ENCODE measurements around the gene MIR17HG. TPM values are rescaled to one million over a fixed set of nuclear protein-coding genes. Genes with fewer than 3 reads are reported as not detected.
A peak's percentile ranks its signal among the peaks of the same experiment; 100 is the strongest.

Gene MIR17HG
- total RNA-seq, 1 donor from 2014 or later = 0.82 TPM

GRCh38 chr13:91368676-91369440 is 21.4 kb downstream of the MIR17HG start:
- no peaks in the 10 kb centered on the region for H3K9me3 Mint-ChIP-seq (ENCODE audit: low read depth)
- DNase-seq (ENCODE audit: low spot score) = no peak
- no peak for TF ChIP-seq CTCF (IDR thresholded peaks at IDR 0.05)
- H3K36me3 Mint-ChIP-seq (ENCODE audit: low read depth) = no peaks in the 10 kb centered on the region
- H3K4me1 Mint-ChIP-seq (ENCODE audit: low read depth) = peaks cover 14% of the 10 kb centered on the region
- H3K4me3 Mint-ChIP-seq (ENCODE audit: unreplicated experiment) = no peak overlapping the region
- no peak overlapping the region for H3K27ac Mint-ChIP-seq (ENCODE audit: unreplicated experiment)
- no peaks in the 10 kb centered on the region for H3K27me3 Mint-ChIP-seq (ENCODE audit: low read depth)

- no peaks in the 10 kb centered on the region for H3K36me3 Mint-ChIP-seq (ENCODE audit: low read depth)
- H3K4me1 Mint-ChIP-seq (ENCODE audit: low read depth) = peaks cover 14% of the 10 kb centered on the region
- no peak for DNase-seq (ENCODE audit: low spot score)
- H3K4me3 Mint-ChIP-seq (ENCODE audit: unreplicated experiment) = no peak overlapping the region
- TF ChIP-seq CTCF (IDR thresholded peaks at IDR 0.05) = no peak
- no peak overlapping the region for H3K27ac Mint-ChIP-seq (ENCODE audit: unreplicated experiment)
- no peaks in the 10 kb centered on the region for H3K27me3 Mint-ChIP-seq (ENCODE audit: low read depth)
- no peaks in the 10 kb centered on the region for H3K9me3 Mint-ChIP-seq (ENCODE audit: low read depth)
Observed at GRCh38 chr13:91369441-91369831, 21.9 kb downstream of the MIR17HG start.

GRCh38 chr13:91370501-91370900 is 23.0 kb downstream of the MIR17HG start:
- H3K9me3 Mint-ChIP-seq (ENCODE audit: low read depth) = no peaks in the 10 kb centered on the region
- H3K27me3 Mint-ChIP-seq (ENCODE audit: low read depth) = no peaks in the 10 kb centered on the region
- TF ChIP-seq CTCF (IDR thresholded peaks at IDR 0.05) = no peak
- no peak for DNase-seq (ENCODE audit: low spot score)
- H3K4me1 Mint-ChIP-seq (ENCODE audit: low read depth) = peaks cover 14% of the 10 kb centered on the region
- H3K36me3 Mint-ChIP-seq (ENCODE audit: low read depth) = no peaks in the 10 kb centered on the region
- no peak overlapping the region for H3K27ac Mint-ChIP-seq (ENCODE audit: unreplicated experiment)
- no peak overlapping the region for H3K4me3 Mint-ChIP-seq (ENCODE audit: unreplicated experiment)

GRCh38 chr13:91372911-91373310 is 25.4 kb downstream of the MIR17HG start:
- H3K4me1 Mint-ChIP-seq (ENCODE audit: low read depth) = peaks cover 14% of the 10 kb centered on the region
- no peak overlapping the region for H3K4me3 Mint-ChIP-seq (ENCODE audit: unreplicated experiment)
- H3K27me3 Mint-ChIP-seq (ENCODE audit: low read depth) = no peaks in the 10 kb centered on the region
- H3K27ac Mint-ChIP-seq (ENCODE audit: unreplicated experiment) = no peak overlapping the region
- H3K9me3 Mint-ChIP-seq (ENCODE audit: low read depth) = no peaks in the 10 kb centered on the region
- no peak for DNase-seq (ENCODE audit: low spot score)
- no peaks in the 10 kb centered on the region for H3K36me3 Mint-ChIP-seq (ENCODE audit: low read depth)
- TF ChIP-seq CTCF (IDR thresholded peaks at IDR 0.05) = no peak

- no peaks in the 10 kb centered on the region for H3K27me3 Mint-ChIP-seq (ENCODE audit: low read depth)
- H3K4me1 Mint-ChIP-seq (ENCODE audit: low read depth) = no peaks in the 10 kb centered on the region
- H3K9me3 Mint-ChIP-seq (ENCODE audit: low read depth) = no peaks in the 10 kb centered on the region
- no peak overlapping the region for H3K4me3 Mint-ChIP-seq (ENCODE audit: unreplicated experiment)
- DNase-seq (ENCODE audit: low spot score) = no peak
- H3K36me3 Mint-ChIP-seq (ENCODE audit: low read depth) = no peaks in the 10 kb centered on the region
- no peak overlapping the region for H3K27ac Mint-ChIP-seq (ENCODE audit: unreplicated experiment)
- TF ChIP-seq CTCF (IDR thresholded peaks at IDR 0.05) = peak; percentile 82
Observed at GRCh38 chr13:91375116-91375729, 27.7 kb downstream of the MIR17HG start.
